Stimulated activated memory B cell treated with anti-CD40 and anti-IgM and Interleukin-4, amounts not matched to agents 10 μg/mL and 1 μg/mL and 100 μg/mL, for 72 hours (primary cell): ENCODE measurements around the gene PPIP5K1.

Experiments used
- ATAC-seq: fragments of 150-1000 bp; cut with Tn5 transposase; 2 replicates; pipeline ENCODE4 v1.10.0; 2021
- H3K27ac Mint-ChIP-seq: one replicate; pipeline ENCODE4 v1.8.0; 2022; ENCODE audit warnings: mild to moderate bottlenecking, mixed read lengths
- H3K27me3 Mint-ChIP-seq: one replicate; pipeline ENCODE4 v1.8.0; 2022; ENCODE audit warnings: mixed read lengths
- H3K36me3 Mint-ChIP-seq: one replicate; pipeline ENCODE4 v1.8.0; 2022; ENCODE audit warnings: mixed read lengths
- H3K4me1 Mint-ChIP-seq: one replicate; pipeline ENCODE4 v1.8.0; 2022; ENCODE audit warnings: mixed read lengths
- H3K4me3 Mint-ChIP-seq: one replicate; pipeline ENCODE4 v1.8.0; 2022; ENCODE audit warnings: mild to moderate bottlenecking, moderate library complexity, mixed read lengths
- H3K9me3 Mint-ChIP-seq: one replicate; pipeline ENCODE4 v1.8.0; 2022; ENCODE audit warnings: mixed read lengths

Gene PPIP5K1

DNA sequence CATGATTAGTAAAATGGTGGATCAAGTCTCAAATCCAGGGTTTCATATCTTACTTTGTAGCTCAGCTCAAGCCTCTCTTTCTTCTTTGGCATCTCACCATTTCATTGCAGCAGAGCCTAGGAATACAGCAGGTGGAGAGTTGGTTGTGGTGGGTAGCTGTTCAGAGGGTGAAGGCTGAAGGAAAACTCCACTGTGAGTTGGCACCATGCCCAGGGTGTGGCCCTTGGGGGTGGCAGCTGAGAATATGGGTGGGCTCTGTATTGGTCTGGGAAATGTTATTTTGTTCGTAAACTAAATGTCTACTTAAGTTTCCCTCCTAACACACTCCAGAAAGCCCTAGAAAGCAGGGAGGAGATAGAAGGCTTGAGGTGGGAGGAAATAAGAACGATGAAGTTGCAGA is 74.3 kb downstream of the PPIP5K1 start:
- H3K4me1 Mint-ChIP-seq, result peaks cover 33% of the 10 kb centered on the region
- H3K36me3 Mint-ChIP-seq, result no peaks in the 10 kb centered on the region
- no peaks in the 10 kb centered on the region for H3K9me3 Mint-ChIP-seq
- no peak overlapping the region for H3K4me3 Mint-ChIP-seq
- peaks cover 59% of the 10 kb centered on the region for H3K27me3 Mint-ChIP-seq
- H3K27ac Mint-ChIP-seq, result no peak overlapping the region
- ATAC-seq, result no peak

DNA sequence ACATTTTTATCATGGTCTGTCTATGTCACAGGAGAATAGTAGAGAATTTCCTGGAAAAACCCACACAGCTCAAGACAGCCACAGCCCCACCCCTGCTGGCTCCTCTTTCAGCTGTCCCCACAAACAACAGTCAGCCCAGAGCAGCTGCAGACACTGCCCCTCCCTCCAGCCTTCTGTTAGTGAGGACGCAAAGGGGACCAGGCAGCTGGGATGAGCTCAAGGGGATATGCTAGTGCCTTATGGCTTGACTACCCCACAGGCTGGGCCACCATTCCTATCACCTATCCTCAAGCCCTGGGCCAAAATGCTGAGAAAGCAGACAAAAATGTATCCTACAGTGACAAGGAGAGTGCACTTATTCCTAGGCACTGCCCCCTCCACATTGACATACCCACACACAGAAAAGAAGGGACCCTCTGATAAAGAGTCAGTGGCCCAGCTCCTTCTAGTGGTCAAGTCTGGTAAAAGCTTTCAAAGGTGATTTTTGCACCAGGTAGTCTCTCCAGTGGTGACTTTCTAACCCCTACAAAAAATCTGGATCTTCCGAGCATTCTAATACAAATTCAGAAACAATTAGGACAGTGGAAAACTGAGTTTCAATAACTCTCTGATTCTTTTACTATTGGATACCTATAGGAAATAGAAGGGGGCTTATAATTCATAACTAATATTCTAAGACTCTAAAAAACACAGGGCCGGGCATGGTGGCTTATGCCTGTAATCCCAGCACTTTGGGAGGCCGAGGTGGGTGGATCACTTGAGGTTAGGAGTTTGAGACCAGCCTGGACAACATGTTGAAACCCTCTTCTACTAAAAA is 75.6 kb downstream of the PPIP5K1 start:
- Mint-ChIP-seq H3K4me1 (peaks cover 41% of the 10 kb centered on the region), H3K36me3 (no peaks in the 10 kb centered on the region), H3K27ac (no peak overlapping the region), H3K9me3 (no peaks in the 10 kb centered on the region), H3K4me3 (no peak overlapping the region), H3K27me3 (peaks cover 54% of the 10 kb centered on the region)
- ATAC-seq, result no peak

GRCh38 chr15:43513550-43513949 is 76.5 kb downstream of the PPIP5K1 start:
- no peak overlapping the region for H3K4me3 Mint-ChIP-seq
- peaks cover 33% of the 10 kb centered on the region for H3K4me1 Mint-ChIP-seq

GRCh38 chr15:43511012-43511885 is 78.8 kb downstream of the PPIP5K1 start:
- Mint-ChIP-seq H3K27me3 (peaks cover 22% of the 10 kb centered on the region), H3K9me3 (no peaks in the 10 kb centered on the region), H3K4me1 (peaks cover 17% of the 10 kb centered on the region), H3K36me3 (no peaks in the 10 kb centered on the region), H3K27ac (peak overlapping the region; percentile 95), H3K4me3 (peak overlapping the region; percentile 91)
- ATAC-seq, result no peak

More at GRCh38 chr15:43513550-43513949, 76.5 kb downstream of the PPIP5K1 start:
- no peak for ATAC-seq
- Mint-ChIP-seq H3K9me3 (no peaks in the 10 kb centered on the region), H3K27ac (no peak overlapping the region), H3K27me3 (peaks cover 45% of the 10 kb centered on the region), H3K36me3 (no peaks in the 10 kb centered on the region)

GRCh38 chr15:43510200-43511011 is 79.6 kb downstream of the PPIP5K1 start:
- H3K27me3 Mint-ChIP-seq, result peaks cover 15% of the 10 kb centered on the region
- ATAC-seq, result peak; percentile 99
- peaks cover 17% of the 10 kb centered on the region for H3K4me1 Mint-ChIP-seq
- H3K9me3 Mint-ChIP-seq, result no peaks in the 10 kb centered on the region
- H3K27ac Mint-ChIP-seq, result peak overlapping the region; percentile 95
- peak overlapping the region; percentile 91 for H3K4me3 Mint-ChIP-seq
- no peaks in the 10 kb centered on the region for H3K36me3 Mint-ChIP-seq

GRCh38 chr15:43509660-43510199 is 80.3 kb downstream of the PPIP5K1 start:
- no peak for ATAC-seq
- H3K4me3 Mint-ChIP-seq, result peak overlapping the region; percentile 91
- peaks cover 17% of the 10 kb centered on the region for H3K4me1 Mint-ChIP-seq
- H3K9me3 Mint-ChIP-seq, result no peaks in the 10 kb centered on the region
- peaks cover 15% of the 10 kb centered on the region for H3K27me3 Mint-ChIP-seq
- H3K27ac Mint-ChIP-seq, result peak overlapping the region; percentile 95
- H3K36me3 Mint-ChIP-seq, result no peaks in the 10 kb centered on the region

DNA sequence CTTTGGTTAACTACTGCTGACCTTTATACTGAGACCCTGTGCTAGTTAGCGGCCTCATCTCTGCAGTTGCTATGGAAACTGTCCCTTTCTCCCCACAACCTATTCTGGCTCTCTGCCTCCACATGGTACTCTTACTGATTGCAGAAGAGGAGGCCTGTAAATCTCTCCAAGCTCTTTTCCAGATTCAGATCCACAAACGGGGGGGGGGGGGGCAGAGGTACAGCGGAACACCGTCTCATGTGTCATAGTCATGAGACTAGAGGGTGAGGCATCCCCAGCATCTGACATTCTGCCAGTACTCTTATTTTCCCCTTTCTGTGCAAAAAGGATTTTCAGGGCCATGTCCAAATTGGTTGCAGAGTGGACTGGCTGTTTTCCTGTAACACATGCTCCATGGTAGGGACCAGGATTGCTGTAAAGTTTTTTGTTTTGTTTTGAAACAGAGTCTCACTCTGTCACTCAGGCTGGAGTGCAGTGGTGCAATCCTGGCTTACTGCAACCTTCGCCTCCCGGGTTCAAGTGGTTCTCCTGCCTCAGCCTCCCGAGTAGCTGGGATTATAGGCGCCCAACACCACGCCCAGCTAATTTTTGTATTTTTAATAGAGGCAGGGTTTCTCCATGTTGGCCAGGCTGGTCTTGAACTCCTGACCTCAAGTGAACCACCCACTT is 80.9 kb downstream of the PPIP5K1 start:
- Mint-ChIP-seq H3K27me3 (peaks cover 15% of the 10 kb centered on the region), H3K36me3 (no peaks in the 10 kb centered on the region), H3K4me1 (peaks cover 17% of the 10 kb centered on the region), H3K9me3 (no peaks in the 10 kb centered on the region), H3K27ac (no peak overlapping the region), H3K4me3 (no peak overlapping the region)
- ATAC-seq, result no peak

- Mint-ChIP-seq H3K4me1 (peaks cover 17% of the 10 kb centered on the region), H3K4me3 (no peak overlapping the region), H3K27ac (no peak overlapping the region), H3K9me3 (no peaks in the 10 kb centered on the region), H3K36me3 (no peaks in the 10 kb centered on the region), H3K27me3 (peaks cover 15% of the 10 kb centered on the region)
- ATAC-seq, result no peak
These were observed 81.6 kb downstream of the PPIP5K1 start for GRCh38 chr15:43508421-43508820.

DNA sequence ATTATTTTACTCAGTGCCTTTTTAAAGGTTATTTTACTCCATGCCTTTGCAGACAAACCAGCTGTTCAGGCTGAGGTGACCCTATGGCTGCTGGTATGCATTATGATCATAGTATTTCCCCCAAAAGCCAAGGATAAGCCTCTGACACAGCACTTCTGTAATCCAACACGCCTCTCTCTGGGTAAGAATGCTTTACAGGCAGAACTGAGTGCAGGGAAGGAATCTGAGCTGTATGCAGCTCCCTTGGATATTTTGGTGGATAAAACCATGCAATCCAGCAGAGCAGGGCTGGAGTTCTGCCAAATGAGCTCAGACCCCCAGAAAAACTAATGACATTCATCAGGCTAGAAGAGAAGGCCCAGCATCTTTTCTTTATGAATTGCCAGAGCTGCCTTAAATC is 84.3 kb downstream of the PPIP5K1 start:
- no peak for ATAC-seq
- no peak overlapping the region for H3K27ac Mint-ChIP-seq
- H3K4me1 Mint-ChIP-seq, result peaks cover 8% of the 10 kb centered on the region
- no peaks in the 10 kb centered on the region for H3K36me3 Mint-ChIP-seq
- H3K27me3 Mint-ChIP-seq, result no peaks in the 10 kb centered on the region
- no peaks in the 10 kb centered on the region for H3K9me3 Mint-ChIP-seq
- no peak overlapping the region for H3K4me3 Mint-ChIP-seq

- no peaks in the 10 kb centered on the region for H3K36me3 Mint-ChIP-seq
- no peak for ATAC-seq
- H3K4me3 Mint-ChIP-seq, result no peak overlapping the region
- H3K9me3 Mint-ChIP-seq, result no peaks in the 10 kb centered on the region
- H3K4me1 Mint-ChIP-seq, result no peaks in the 10 kb centered on the region
- no peak overlapping the region for H3K27ac Mint-ChIP-seq
- H3K27me3 Mint-ChIP-seq, result no peaks in the 10 kb centered on the region
These were observed 90.4 kb downstream of the PPIP5K1 start for GRCh38 chr15:43499635-43500034.

DNA sequence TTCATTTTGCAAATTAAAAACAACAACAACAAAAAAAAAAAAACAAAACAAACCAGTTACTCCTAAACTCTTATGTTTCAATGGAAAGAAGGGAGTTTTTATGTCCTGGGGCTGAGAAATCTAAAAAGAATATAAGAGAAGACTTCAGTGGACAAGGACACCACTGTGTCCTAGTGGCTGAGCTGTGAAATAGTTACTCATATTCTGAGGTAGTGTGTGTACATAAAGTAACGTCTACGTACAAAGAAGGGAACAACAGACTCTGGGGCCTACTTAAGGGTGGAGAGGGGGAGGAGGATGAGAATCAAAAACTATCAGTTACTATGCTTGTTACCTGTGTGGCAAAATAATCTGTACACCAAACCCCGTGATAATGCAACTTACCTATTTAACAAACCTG is 91.0 kb downstream of the PPIP5K1 start:
- Mint-ChIP-seq H3K27ac (no peak overlapping the region), H3K4me3 (no peak overlapping the region), H3K4me1 (no peaks in the 10 kb centered on the region), H3K27me3 (no peaks in the 10 kb centered on the region), H3K9me3 (no peaks in the 10 kb centered on the region), H3K36me3 (no peaks in the 10 kb centered on the region)
- ATAC-seq, result no peak

DNA sequence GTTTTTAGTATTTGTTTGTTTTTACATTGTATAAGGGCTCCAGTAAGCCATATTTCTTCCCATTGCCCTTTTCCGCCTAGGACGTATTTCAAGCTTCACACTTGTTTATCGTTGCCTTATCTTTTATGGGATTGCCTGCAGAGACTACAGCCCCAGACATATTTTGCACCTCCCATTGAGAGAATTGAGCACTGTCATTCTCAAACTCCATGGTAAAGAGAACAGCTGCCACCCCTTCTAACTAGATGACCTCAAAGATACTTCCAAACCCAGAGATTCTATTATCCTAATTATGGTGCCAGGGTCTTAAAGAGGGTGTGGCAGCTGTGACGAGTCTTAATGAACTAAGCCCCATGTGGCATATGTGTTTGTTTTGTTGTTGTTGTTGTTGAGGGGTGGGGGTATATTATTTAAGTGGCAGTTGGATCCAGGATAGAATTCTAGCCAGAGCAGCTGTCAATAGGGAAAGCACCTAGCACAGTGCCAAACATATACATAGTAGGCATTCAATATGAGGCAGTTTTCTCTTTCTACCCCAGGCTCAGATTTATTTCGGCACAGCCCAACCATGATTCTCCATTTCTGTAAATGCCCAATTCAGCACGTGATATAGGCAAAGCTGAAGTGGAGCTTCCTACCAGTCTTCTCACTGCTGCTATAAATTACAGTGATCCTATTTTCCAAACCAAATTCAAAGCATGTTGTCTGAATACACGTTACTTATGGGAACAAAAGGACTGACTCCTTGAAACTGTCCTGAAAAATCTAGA is 96.1 kb downstream of the PPIP5K1 start:
- H3K27me3 Mint-ChIP-seq, result no peaks in the 10 kb centered on the region
- H3K36me3 Mint-ChIP-seq, result peaks cover 4% of the 10 kb centered on the region
- no peak for ATAC-seq
- peaks cover 15% of the 10 kb centered on the region for H3K4me1 Mint-ChIP-seq
- H3K27ac Mint-ChIP-seq, result peak overlapping the region; percentile 82
- H3K4me3 Mint-ChIP-seq, result no peak overlapping the region
- H3K9me3 Mint-ChIP-seq, result no peaks in the 10 kb centered on the region

DNA sequence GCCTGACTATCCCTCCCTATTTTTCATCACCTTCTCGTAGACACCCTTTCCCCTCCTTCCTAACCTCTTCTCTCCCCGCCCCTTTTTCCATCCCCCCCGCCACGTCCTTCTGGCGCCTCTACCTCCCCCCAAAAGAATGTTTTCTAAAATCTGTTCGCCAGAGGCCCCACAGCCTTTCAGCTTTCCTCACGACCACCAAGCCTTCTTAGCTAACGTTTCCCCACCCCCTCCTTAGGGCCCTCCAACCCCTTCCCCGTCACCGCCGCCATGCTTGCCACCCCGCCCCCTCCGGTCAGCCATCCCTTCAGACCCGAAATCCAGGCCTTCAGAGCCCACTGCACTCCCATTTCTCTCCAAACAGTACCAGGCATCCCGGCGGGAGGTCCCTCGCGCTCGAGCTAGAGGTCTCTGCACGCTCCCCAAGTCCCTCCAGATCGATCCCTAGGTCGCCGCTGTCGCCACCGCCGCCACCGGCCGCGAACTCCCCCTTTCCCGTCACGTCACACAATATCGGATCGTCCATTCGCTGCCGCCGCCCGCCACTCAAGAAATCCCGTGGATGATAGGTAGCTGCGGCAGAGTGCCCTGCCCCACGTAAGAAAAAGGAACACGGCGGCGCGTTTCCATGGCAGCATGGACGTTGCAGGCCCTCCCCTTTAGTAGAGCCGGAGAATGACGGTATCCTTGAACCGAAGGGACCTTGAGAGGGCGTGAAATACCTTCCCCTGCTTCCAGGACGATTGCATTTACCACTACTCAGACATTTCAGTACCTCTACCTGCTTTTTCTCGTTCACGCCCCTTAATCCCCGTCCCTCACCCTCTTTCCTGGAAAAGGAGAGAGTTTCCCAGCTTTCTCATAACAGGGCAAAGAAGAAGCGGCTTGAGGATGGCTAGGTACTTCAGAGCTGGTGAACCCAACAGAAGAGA is 97.1 kb downstream of the PPIP5K1 start, which contains the start of gene TP53BP1:
TP53BP1 (minus strand) TSS at position 484 of the 929 bp plus-strand sequence; CDS start at position 371, 113 bp downstream.
- Mint-ChIP-seq H3K4me1 (peaks cover 15% of the 10 kb centered on the region), H3K4me3 (peak within 1 kb of the TSS; percentile 83), H3K9me3 (no peaks in the 10 kb centered on the region), H3K27me3 (no peaks in the 10 kb centered on the region), H3K27ac (peak within 1 kb of the TSS; percentile 82), H3K36me3 (peaks cover 13% of the 10 kb centered on the region)
- peak; percentile 100 for ATAC-seq
